Measurements from ENCODE around the gene LSM12.
A peak's percentile ranks its signal among the peaks of the same experiment; 100 is the strongest.
"Not testable (repeated sequence)": the region's sequence is repeated elsewhere in the genome, so short reads cannot be mapped to it uniquely, and the experiment has no call there.

The LSM12 gene

DNA sequence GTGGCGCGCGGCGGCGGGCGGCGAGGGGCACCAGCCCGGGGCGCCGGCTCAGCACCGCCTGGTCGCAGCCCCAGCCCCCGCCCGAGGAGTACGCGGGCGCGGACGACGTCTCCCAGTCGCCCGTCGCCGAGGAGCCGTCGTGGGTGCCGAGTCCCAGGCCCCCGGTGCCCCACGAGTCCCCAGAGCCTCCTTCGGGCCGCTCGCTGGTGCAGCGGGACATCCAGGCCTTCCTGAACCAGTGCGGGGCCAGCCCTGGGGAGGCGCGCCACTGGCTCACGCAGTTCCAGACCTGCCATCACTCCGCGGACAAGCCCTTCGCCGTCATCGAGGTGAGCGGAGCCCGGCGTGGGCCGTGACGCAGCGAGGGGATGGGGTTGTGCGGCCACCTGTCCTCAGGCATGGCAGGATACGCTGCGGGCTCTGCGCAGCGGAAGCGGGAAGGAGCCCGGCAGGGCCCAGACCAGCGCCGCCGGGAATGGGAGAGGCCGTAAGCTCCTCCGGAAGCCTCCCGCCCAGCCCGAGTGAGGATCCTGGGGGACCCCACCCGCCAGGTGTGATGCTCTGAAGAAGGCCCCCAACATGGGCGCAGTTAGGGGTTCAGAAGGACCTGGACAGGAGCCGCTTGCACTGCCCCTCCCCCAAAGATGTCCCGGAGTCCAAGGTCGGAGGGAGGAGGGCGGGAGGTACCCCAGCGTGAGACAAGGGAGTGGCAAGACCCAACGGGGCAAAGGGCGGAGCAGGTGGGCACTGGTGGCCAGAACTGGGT is 61.5 kb downstream of the LSM12 start:
- DNase-seq, result no peak

DNA sequence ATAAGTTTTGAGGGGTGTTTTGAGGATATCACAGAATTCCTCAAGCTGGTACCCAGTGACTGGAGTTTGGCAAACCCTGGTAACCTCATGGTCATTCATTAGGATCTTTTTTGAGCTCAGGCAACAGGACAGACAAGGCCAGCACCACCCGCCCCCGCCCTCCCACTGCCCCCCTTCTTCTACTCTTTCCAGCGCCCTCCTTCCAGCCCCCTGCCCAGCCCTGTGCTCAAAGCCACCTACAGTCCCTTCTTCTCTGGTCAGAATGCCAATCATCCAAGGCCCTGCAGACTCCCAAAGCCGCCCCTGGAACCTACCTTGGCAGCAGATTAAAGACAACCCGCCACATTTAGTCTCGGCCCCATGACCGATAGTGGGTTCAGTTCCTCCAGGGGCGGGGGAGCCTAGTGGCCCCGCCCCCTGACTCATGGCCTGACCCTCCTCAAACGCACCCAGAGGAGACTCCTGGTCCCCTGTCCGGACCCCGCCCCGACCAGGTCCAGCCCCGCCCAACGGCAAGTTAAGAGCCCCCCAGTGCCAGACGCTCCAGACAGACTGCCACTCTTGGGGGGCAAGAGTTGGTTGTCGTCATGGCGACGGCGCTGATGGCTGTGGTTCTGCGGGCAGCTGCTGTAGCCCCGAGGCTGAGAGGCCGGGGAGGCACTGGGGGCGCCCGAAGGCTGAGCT is 62.3 kb downstream of the LSM12 start, which contains the start of gene NAGS:
TSS of gene NAGS (plus strand) at position 546 of the 684 bp plus-strand sequence. CDS start at position 588, 42 bp downstream.
- no peak for DNase-seq

DNA sequence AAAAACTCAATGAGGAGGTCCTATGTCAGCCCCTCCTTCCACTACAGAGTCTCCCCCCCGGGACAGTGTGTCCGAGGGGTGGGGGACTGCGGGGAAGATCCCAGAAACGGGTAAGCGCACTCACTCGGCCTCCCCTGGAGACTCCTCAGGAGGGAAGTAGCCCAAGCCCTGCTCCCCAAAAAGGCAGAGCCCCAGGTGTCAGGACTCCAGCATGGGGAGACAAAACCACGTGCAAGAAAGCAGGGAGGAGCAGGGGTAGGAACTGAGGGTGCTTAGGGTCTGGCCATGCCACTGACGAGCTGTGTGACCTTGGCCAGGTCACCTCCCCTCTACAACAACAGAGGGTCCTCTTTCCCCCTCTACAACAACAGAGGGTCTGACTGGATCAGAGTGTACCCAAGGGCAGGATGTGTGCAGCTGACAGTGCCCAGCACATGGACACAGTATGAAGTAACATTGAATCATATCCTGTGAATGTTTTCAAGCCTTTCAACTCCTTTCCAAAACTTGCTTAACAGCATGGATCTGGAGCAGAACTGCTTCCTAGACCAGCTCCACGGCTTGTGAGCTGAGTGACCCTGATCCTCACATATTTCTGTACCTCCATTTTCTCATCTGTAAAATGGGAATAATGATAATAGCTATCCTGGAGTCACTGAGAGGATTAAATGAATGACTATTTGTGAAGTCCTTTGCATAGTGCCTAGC is 64.2 kb downstream of the LSM12 start:
- no peak for DNase-seq

DNA sequence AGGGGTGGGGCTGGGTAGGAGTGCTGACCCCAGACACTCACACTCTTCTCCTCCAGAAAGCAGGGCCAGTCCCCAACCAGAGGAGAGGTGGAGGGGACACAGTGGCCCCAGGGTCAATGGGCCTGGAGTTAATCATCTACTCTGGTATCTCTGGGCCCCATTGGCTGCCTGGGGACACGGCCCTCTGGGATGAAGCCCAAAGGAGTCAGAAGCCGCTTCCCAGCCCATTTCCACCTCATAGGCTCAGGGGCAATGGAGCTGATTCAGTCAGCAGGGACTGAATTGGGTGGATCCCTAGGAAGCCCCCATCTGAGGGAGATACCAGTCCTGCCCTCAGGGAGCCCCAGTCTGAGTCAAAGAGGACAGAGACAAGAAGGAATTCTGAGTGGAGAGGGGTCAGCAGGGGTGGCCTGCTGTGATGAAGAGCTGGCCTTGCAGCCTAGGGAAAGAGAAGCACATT is 65.0 kb downstream of the LSM12 start:
- DNase-seq, result no peak

DNA sequence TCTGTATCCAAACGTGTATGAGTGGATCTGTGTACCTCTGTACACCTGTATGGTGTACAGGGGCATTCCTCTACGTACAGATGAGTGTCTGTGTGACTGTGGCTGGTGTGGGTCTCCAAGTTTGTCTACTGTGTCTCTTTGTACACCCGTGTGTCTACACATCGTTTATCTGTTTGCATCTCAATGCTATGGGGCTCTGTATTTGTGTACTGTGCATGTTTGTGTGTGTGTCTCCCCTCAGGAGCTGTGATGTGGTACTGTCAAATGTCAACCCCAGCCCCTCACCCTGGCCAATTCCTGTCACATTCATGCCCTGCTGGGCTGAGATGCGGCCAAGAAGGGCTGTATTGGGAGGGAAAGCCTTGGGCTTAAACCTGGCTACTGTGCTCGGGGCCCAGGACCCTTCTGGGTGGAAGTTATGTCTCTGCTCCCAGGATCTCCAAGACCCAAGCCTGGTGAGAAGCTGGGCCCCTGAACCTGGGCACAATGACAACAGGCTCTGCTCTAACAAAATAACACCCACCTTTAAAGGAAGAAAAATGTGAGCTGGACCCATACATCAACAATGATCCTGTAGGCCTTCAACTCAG is 65.5 kb downstream of the LSM12 start:
- DNase-seq, result no peak

DNA sequence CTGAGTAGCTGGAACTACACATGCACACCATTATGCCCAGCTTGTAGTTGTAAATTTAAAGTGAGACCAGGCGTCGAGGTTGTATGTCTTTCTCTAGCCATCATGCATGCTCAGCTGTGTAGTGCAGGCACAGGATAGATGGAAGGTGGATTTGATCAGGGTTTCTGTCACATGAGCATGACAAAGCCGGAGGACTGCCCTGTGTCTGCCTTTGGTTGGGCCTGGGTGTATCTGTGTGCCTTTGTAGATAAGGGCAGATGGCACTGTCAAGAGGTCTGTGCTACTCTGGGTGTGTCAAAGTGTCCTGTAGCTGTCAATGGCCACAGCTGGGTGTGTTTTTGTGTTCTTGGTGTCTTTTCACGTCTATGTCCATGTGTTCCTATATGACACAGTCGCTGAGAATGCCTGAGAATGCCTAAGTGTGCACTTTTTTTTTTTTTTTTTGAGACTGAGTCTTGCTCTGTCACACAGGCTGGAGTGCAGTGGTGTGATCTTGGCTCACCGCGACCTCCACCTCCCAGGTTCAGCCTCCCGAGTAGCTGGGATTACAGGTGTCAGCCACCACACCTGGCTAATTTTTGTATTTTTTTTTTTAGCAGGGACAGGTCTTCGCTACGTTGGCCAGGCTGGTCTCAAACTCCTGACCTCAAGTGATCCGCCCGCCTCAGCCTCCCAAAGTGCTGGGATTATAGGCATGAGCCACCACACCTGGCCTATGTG is 66.2 kb downstream of the LSM12 start:
- DNase-seq, result no peak

DNA sequence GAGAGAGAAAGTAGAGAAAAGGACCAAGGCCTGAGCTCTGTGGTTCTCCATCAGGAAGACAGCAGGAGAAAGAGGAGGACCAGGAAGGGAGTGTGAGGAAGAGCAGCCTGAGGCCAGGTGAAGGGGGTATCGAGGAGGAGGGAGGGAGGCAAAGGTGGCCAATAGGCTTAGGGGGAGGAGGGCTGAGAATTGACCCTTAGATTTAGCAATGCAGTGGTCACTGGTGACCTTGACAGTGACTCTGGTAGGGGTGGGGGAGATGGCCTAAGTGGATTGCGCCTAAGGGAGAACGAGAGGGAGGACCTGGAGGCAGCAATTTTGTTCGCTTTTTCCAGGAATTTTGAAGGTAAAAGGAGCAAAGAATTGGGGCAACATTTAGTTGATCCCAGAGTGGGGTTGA is 67.4 kb downstream of the LSM12 start:
- no peak for DNase-seq

DNA sequence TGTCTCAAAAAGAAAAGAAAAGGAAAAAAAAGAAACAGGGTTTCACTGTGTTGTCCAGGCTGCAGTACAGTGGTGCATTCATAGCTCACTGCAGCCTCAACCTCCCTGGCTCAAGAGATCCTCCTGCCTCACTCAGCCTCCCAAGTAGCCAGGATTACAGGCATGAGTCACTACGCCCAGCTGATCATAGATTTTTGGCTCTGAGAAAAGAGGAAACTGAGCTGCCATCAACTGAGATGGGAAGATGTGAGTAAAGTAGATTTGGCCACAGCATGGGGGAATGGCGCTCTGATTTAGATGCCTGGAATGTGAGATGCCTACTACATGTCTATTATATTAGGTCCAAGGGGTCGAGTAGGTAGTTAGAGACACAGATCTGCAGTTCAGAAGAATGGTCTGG is 67.9 kb downstream of the LSM12 start:
- DNase-seq, result no peak

DNA sequence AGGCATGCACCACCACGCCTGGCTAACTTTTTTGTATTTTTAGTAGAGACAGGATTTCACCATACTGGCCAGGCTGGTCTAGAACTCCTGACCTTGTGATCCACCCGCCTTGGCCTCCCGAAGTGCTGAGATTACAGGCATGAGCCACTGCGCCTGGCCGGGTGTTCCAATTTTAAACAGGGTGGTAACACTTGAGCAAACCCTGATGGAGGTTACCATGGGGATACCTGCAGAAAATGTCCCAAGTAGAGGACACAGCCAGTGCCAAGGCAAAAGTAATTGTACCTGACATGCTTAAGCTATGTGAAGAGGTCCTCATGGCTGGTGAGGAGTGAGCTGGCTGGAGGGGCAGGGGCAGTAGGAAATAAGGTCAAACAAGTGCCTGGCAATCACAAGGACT is 69.3 kb downstream of the LSM12 start:
- DNase-seq, result not testable (repeated sequence)

DNA sequence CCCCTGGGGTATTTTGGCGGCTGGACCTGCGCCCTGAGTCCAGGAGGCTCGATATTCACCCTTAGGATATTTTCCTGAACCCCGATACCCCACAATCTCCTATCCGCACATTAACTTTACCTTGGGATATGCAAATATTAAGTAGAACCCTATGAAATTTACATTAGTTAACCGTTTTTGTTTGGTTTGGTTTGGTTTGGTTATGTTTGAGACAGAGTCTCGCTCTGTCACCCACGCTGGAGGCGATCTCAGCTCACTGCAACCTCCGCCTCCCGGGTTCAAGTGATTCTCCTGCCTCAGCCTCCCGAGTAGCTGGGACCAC is 71.4 kb downstream of the LSM12 start:
- no peak for DNase-seq

DNA sequence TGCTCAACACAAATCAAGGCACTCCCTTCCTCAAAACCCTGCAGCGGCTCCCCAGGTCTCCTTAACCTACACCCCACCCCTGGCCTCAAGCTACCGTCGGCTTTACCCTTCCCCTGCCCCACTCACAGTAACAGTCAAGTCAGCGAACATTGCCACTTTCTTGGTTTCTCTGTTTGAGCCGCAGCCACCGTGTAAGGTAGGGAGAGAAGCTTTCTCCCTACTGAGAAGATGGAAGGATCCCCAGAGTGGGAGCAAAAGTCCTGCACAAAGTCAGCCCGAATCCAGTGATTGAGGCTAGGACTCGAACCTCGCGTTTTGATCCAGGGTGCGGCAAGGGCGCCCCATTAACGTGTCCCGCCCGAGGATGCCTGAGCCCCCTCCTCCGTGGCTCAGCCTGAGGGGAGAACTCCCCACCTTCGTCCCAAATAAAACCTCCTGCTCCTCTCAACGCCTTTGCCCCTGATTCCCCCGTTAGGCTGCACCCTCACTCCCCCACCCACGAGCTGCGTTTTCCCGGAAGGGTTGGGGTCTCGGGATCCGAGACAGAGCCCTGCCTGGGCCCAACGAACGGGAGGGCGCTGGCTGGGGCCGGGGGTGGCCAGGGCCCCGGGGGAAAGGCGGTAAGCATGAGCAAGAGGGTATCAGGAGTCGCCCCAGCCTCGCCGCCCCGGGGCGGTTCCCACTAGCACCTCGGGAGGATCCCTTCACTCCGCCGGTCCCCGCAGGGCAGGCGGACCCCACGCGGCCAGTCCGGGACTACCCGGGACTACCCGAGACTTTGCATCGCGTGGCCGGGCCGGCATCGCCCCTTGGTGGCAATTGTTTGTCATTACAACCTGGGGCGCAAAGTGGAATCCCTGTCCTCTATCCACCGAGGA is 72.0 kb downstream of the LSM12 start:
- DNase-seq, result peak; percentile 58

DNA sequence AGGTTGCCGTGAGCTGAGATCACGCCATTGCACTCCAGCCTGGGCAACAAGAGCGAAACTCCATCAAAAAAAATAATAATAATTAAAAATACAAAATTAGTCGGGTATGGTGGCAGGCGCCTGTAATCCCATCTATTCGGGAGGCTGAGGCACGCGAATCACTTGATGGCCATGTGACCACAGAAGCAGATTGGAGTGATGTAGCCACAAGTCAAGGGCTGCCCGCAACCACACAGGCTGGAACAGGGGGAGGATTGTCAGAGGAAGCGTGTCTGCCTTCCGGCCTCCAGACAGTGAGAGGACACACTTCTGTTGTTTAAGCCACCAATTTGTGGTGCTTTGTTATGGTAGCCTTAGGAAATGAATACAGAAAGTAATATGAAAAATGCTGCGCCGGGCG is 73.8 kb downstream of the LSM12 start:
- DNase-seq, result no peak

DNA sequence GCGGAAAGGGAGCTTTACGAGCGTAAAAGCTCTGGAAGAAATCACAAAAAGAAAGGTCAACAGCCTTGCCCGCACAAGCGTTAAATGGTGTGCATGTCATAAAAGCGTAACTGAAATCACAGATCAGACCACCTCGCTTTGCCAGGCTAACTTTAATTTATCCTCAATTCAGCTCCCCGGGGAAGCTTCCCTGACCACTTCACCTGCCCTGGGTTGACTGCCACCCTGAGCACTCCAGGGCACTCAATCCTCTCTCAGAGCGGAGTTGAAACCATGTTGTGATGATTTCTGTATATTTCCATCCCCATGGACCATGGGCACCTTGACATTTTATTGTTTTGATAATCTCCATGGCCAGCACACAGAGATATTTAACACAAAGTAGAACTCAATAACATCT is 78.2 kb downstream of the LSM12 start:
- no peak for DNase-seq

DNA sequence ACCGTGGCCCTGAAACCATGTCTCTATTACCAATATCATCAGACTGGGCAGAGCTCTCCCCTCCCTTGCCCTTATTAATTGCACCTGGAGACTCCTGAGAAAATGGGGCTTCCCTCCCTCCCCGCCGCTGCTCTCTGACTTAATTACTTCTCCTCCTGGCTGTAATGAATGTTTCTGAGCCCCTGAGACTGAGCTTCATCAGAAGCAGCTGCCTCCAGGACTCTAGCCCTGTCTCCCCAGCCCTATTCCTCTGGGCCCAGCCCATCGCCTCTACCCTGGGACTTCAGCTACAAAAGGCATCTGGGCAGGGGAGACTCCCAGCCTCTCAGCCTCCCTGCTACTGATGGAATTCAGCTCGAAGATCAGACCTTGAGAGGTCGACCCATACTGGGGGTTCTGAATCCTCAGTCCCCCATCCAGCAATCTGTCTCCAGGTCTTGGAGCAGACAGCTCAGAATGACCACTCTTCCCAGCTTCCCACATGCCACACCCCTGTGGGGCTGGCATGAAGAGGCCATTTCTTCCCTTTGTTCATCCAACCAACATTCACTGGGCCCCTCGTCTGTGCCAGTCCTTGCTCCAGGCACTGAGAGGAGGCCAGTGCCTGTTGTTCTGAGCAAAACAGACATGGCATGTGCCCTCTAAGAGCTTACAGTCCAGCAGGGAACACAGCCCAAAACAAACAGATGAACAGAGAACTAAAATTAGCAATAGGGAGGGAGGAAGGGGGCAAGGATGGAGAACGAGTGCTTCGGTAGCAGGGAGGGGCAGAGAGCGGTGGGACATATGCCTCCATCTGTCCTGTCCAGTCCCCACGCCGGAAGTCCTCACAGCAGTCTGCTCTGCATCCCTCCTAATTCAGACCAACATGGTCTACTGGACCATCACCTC is 79.1 kb downstream of the LSM12 start:
- no peak for DNase-seq

DNA sequence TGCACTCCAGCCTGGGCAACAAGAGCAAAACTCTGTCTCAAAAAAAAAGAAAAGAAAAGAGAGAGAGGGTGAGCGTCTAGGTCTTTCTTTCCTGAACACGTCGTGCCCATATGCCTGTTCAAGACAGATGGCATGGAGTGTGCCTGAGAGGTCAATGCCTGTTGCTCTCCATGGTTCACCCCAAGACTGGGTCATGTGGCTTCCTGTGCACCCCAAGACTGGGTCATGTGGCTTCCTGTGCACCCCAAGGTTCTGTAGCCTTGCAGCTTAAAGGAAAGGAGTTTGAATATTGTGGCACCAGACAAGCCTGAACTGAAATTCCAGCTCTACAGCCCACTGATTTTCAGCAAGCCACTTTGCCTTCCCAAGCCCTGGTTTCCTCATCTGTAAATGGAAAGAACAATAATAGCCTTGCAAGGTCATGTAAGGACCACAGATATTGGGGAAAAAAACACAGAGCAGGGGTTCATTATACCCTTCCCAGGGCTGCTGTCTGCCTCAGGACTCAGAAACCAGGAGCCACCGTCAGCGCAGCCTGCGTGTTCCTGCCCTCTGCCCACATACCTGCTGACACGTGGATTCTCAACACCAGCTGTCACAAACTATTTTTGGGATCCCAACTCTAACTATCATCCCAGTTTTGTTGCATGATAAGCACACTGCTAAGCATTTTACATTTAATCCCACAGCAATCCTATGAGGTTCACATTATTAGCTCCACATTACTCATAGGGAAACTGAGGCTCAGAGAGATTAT is 80.1 kb downstream of the LSM12 start:
- no peak for DNase-seq

DNA sequence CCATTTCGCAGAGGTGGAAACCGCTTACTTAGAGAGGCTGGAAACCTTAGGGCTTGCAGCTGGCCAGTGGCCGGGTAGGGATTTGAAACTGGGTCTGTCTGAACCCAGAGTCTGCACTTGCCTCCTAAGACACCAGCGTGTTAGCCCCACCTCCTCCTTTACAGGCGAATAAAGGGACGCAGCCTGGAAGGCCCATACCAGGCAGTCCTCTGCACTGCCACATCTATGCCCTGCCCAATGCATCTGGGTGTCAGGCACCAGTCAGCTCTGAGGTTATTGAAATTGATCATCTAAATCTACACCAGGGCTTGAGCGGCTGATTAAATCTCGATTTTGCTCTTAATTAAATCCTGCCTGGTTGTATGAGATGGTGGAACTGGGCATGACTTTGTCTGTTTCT is 82.0 kb downstream of the LSM12 start:
- no peak for DNase-seq

All from 8988T (cell line).